OCI-LY1 (cell line): ENCODE results near the gene GPRIN3.

Experiments
- H2AFZ ChIP-seq: fragments of 200-600 bp; sonication (generic), shearing (Covaris generic); 2 replicates; pipeline ENCODE4 v1.6.0; 2014; ENCODE audit warnings: antibody characterized with exemption, mild to moderate bottlenecking, low read length
- H3F3A ChIP-seq: fragments of 200-600 bp; sonication (generic), shearing (Covaris generic); 2 replicates; pipeline ENCODE4 v1.6.0; 2014; ENCODE audit warnings: mild to moderate bottlenecking, antibody characterized with exemption, low read length, moderate library complexity; ENCODE audit not compliant: insufficient read depth
- H3K27ac ChIP-seq: fragments of 200-600 bp; sonication (generic); 2 replicates; pipeline ENCODE4 v1.5.1; 2014; ENCODE audit warnings: low read length, mixed run types, mild to moderate bottlenecking, low read depth; ENCODE audit not compliant: poor library complexity, severe bottlenecking
- H3K27me3 ChIP-seq: fragments of 200-600 bp; sonication (generic); 2 replicates; pipeline ENCODE4 v1.6.0; 2014; ENCODE audit warnings: antibody characterized with exemption, mild to moderate bottlenecking, low read length, moderate library complexity; ENCODE audit not compliant: insufficient read depth
- H3K36me3 ChIP-seq: fragments of 200-600 bp; sonication (generic); 2 replicates; pipeline ENCODE4 v1.6.1; 2014; ENCODE audit warnings: mild to moderate bottlenecking, antibody characterized with exemption, low read length, moderate library complexity, mixed read lengths; ENCODE audit not compliant: insufficient read depth
- H3K4me1 ChIP-seq: fragments of 200-600 bp; sonication (generic); 2 replicates; pipeline ENCODE4 v1.5.1; 2014; ENCODE audit warnings: mild to moderate bottlenecking, low read length, moderate library complexity; ENCODE audit not compliant: insufficient read depth, severe bottlenecking
- H3K4me2 ChIP-seq: fragments of 200-600 bp; sonication (generic), shearing (Covaris generic); 2 replicates; pipeline ENCODE4 v1.6.1; 2014; ENCODE audit warnings: low read length
- H3K4me3 ChIP-seq: fragments of 200-600 bp; sonication (generic); 2 replicates; pipeline ENCODE4 v1.5.1; 2014; ENCODE audit warnings: low read length, low read depth, mild to moderate bottlenecking, mixed read lengths; ENCODE audit not compliant: poor library complexity, severe bottlenecking
- H3K79me2 ChIP-seq: fragments of 200-600 bp; shearing (Covaris generic); 2 replicates; pipeline ENCODE4 v1.6.1; 2016; ENCODE audit warnings: mixed run types, low read length, mixed read lengths; ENCODE audit not compliant: insufficient read depth
- H3K9ac ChIP-seq: fragments of 200-600 bp; sonication (generic), shearing (Covaris generic); 2 replicates; pipeline ENCODE4 v1.6.1; 2014; ENCODE audit warnings: mild to moderate bottlenecking, low read length, mixed read lengths
- H3K9me2 ChIP-seq: fragments of 200-600 bp; sonication (generic), shearing (Covaris generic); 2 replicates; pipeline ENCODE4 v1.6.1; 2014; ENCODE audit warnings: low read depth, mild to moderate bottlenecking, low read length, mixed read lengths
- H3K9me3 ChIP-seq: fragments of 200-600 bp; shearing (Covaris generic); 2 replicates; pipeline ENCODE4 v1.6.1; 2014; ENCODE audit warnings: low read length, mixed read lengths
- H4K20me1 ChIP-seq: fragments of 200-600 bp; sonication (generic), shearing (Covaris generic); 2 replicates; pipeline ENCODE4 v1.6.0; 2016; ENCODE audit warnings: mild to moderate bottlenecking, low read length; ENCODE audit not compliant: insufficient read depth
- CTCF ChIP-seq: fragments of 200-600 bp; sonication (generic), shearing (Covaris generic); IDR thresholded peaks from 2 replicates; pipeline ENCODE4 v1.5.1; 2017; ENCODE audit warnings: mild to moderate bottlenecking, antibody characterized with exemption, low read length, moderate library complexity, mixed read lengths
- EZH2 ChIP-seq: fragments of 200-600 bp; sonication (generic), shearing (Covaris generic); IDR thresholded peaks from 2 replicates; pipeline ENCODE4 v1.8.0; 2017; ENCODE audit warnings: borderline replicate concordance, mixed run types, mild to moderate bottlenecking, antibody characterized with exemption, low read length, moderate library complexity, mixed read lengths

GPRIN3 gene

GRCh38 chr4:89337681-89338080 lies 30.1 kb upstream of the GPRIN3 start:
- Histone ChIP-seq H3K4me2 (no peak overlapping the region), H3K79me2 (no peaks in the 10 kb centered on the region), H3K9ac (no peak overlapping the region), H3K9me3 (no peaks in the 10 kb centered on the region), H2AFZ (no peak overlapping the region), H3K36me3 (no peaks in the 10 kb centered on the region), H3K4me1 (no peaks in the 10 kb centered on the region), H3K4me3 (no peak overlapping the region), H3K27me3 (no peaks in the 10 kb centered on the region), H3K27ac (no peak overlapping the region), H3K9me2 (no peaks in the 10 kb centered on the region), H3F3A (no peaks in the 10 kb centered on the region), H4K20me1 (no peaks in the 10 kb centered on the region)
- TF ChIP-seq CTCF (no peak), EZH2 (no peak)

GRCh38 chr4:89336818-89337420 lies 29.3 kb upstream of the GPRIN3 start:
- Histone ChIP-seq H3K4me3 (no peak overlapping the region), H3K27ac (no peak overlapping the region), H3K9ac (no peak overlapping the region), H3K27me3 (no peaks in the 10 kb centered on the region), H3K4me1 (no peaks in the 10 kb centered on the region), H3K79me2 (no peaks in the 10 kb centered on the region), H3F3A (no peaks in the 10 kb centered on the region), H3K9me2 (no peaks in the 10 kb centered on the region), H3K36me3 (no peaks in the 10 kb centered on the region), H3K4me2 (no peak overlapping the region), H3K9me3 (no peaks in the 10 kb centered on the region), H4K20me1 (no peaks in the 10 kb centered on the region), H2AFZ (no peak overlapping the region)
- no peak for TF ChIP-seq EZH2
- TF ChIP-seq CTCF = no peak

- Histone ChIP-seq H3K4me1 (peaks cover 17% of the 10 kb centered on the region), H3K9me3 (no peaks in the 10 kb centered on the region), H4K20me1 (no peaks in the 10 kb centered on the region), H3F3A (no peaks in the 10 kb centered on the region), H2AFZ (no peak overlapping the region), H3K27ac (no peak overlapping the region), H3K9ac (no peak overlapping the region), H3K9me2 (no peaks in the 10 kb centered on the region), H3K4me3 (no peak overlapping the region), H3K4me2 (no peak overlapping the region), H3K79me2 (no peaks in the 10 kb centered on the region), H3K27me3 (no peaks in the 10 kb centered on the region), H3K36me3 (no peaks in the 10 kb centered on the region)
- TF ChIP-seq EZH2 (no peak), CTCF (no peak)
Measured at GRCh38 chr4:89334830-89335229, 27.2 kb upstream of the GPRIN3 start.
